CD4-positive, alpha-beta T cell treated with Interleukin-10 for 1 hour (primary cell): Measurements from ENCODE around the gene RALY.

Experiments used
- DNase-seq: peaks from one replicate; pipeline ENCODE4 v3.0.0-alpha.2; 2020

RALY gene

DNA sequence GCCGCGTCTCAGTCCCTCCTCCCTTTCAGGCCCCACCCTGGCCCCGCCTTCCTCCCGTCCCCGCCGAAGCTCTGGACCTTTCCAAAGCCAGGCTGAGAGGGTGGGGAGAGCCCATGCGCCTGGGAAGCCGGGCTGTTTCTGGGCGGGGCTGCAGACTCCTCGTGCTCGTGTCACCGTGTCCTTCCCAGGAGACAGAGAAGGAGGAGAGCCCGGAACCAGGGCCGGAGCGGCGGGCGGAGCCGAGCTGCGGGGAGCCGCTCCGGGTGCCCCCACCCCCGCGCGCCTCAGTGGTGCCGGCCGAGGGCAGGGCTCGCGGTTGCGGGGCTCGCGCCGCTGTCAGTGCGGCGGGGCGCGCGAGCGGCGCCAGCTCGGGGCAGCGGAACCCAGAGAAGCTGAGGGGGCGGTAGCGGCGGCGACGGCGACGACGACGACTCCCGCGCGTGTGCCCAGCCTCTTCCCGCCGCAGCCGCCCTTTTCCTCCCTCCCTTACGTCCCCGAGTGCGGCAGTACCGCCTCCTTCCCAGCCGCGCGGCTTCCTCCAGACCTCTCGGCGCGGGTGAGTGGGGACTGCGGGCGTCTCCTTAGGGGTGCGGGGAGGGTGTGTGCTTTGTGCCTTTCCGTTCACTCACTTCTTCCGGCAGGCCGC lies at the start of gene RALY:
Gene RALY, plus strand, starts transcription at position 336 of the 646 bp plus-strand sequence. CDS start 78,164 bp downstream, outside the sequence.
- DNase-seq = peak; percentile 95

DNA sequence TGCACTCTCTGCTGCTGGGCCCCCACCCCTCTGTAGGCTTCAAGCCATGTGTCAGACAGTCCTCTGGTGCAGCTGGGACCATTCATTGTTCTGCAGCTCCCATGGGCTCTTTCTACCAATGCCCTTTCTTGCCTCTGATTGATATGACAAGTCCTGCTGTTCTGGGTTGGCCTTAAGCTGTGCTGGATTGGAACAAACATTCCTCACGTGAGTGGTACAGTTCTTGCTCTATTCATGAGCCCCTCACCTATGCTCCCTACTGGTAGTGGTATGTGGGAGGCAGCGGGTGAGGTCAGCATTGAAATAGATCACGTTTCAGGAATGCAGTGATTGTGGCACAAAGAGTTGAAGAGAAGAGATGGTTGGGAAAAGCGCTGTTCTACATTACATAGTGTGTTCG lies 48.8 kb upstream of the RALY start:
- no peak for DNase-seq

DNA sequence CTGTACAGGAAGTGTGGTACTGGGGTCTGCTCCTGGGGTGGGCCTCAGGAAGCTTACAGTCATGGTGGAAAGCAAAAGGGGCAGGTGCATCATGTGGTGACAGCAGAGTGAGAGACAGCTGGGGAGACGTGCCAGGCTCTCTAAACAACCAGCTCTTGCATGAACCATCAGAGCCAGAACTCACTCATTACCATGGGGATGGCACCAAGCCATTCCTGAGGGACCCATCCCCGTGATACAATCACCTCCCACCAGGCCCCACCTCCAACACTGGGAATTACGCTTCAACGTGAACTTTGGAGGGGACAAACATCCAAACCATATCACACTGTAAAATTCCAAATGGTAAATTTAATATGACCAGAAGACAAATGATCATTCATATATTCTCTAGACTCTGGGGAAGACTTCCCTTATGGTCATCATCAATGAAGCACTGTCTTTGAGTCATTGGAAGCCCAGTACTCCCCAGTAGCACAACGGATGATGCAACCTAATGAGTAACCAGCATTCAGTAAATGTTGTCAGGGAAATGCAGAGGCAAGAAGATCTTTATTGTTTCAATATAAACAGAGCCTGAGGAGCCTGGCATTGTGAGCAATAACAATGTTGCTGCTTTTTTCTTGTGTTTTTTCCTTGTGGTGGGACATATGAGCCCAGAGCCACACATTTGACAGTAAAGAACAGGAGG lies 48.2 kb upstream of the RALY start:
- no peak for DNase-seq

DNA sequence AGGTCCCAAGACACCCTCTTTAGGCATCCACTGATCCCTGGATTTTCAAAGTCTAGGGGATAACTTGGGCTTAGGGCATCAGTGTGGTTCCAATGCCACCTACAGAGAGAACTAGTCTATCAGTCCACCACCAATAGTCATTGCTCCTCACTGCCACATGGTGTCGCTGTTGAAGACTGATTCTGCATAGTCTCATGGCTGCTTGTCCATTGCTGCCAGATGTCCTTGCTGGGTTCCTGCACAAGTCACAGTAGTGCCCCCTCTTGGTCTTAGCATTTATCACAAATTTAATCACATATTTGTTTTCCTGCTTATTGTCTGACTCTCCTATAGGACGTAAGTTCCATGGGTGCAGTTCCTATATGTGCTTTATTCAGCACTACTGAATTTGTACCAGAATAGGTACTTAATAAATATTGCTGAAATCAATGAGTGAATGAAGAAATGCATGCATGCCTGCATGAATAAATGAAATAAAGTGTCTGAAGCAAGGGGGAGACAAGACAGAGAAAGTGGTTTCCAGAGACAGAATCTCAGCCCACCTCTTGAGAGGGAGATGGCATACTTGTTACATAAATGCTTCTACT lies 45.9 kb upstream of the RALY start:
- DNase-seq = peak; percentile 52

DNA sequence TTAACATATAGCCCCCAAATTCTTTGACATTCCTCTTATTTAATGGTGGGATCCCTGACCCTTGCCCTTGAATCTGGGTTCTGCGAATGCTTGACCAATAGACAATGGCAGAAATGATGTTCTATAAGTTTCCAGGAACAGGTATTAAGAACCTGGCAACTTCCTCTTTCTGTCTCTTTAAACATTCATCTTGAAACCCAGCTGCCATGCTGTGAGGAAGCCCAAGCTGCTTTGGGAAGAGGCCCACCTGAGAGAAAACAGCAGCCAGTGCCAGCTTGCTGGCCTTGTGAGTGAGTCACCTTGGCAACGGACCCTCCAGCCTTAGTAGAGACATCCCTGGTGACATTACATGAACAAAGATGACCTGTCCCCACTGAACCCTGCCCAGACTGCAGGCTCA lies 45.2 kb upstream of the RALY start:
- no peak for DNase-seq

DNA sequence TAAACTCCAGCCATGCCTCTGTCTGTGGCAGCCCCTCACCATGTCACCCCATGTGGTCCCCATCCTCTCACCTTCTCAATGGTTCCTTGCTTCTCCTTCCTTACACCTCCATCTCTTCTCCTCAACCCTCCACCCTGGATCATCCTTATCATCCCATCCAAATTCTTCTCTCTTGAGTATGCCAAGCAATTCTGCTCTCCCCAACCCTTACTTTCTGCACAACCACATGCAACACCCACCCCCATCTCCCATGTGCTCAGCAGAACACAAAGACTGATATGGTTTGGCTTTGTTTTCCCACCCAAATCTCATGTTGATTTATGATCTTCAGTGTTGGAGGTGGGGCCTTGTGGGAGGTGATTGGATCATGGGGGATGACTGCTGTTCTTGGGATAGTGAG lies 42.5 kb upstream of the RALY start:
- DNase-seq = no peak

DNA sequence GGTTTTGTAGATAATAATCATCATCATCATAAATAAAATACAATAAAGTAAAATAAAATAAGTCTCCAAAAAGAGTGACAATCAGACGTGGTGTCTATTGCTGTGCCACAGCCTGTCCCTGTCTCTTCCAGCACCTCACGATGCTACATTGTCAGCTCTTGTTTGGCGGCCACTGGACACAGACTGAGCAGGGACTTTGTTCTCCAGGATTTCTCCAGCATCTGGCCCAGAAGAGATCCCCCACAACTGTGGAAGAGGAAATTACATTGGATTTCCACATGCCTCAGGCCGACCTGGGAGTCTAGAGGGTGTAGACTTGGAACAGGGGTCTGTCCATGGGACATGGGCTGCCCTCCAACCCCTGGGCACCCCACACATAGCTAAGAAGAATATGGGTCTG lies 39.2 kb upstream of the RALY start:
- no peak for DNase-seq

DNA sequence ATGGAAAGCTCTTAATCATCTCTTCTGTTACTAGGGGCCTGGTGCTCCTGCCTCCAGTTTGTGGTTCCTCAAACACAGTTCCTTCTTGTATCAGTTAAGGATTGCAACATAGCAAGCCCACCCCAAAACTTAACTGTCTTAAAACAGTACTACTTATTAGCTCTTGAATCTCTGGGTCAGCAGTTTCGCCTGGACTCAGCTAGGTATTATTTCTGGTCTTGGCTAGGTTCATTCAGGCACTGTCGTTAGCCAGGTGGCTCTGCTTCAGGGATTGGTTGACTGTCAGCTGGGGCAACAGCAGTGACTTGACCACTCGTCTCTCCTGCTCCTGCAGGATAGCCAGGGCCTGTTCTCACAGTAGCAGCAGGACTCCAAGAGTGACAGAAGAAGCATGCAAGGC lies 30.0 kb upstream of the RALY start:
- no peak for DNase-seq

DNA sequence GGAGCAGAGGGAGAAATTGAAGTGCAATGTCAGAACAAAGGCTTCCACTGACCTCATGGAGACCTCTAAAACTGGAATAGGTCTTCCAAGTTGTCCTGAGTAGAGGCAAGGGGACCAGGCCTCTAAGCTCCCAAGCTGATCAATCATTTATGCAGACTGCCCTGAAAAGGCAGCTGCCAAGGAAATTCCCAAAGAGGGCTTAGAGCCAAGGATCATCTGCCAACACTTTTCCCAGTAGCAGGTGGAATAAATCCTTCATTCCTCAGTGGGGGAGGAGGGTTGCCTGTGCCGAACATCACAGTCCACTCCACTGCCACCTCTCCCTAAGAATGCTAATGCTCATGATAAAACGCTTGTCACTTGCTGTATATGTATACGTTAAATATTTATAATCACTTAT lies 29.3 kb upstream of the RALY start:
- DNase-seq = no peak

DNA sequence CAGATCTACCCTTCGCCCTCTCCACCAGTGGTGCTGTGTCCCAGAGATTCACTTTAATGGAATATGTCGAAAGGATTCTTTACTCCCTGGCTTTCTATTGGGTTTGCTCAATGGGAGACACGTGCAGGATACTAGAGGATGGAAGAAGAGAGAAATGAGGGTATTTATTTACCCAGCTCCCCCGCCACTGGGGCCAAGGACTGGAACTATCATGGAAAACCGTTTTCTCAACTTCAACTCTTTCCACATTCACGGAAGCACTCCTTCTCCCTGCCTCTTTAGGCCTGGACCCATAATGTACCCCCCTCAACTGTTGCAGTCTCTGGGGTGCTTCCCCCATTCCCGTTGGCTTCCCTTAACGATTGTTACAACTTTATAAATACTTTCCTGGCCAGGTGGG lies 26.6 kb upstream of the RALY start:
- no peak for DNase-seq

DNA sequence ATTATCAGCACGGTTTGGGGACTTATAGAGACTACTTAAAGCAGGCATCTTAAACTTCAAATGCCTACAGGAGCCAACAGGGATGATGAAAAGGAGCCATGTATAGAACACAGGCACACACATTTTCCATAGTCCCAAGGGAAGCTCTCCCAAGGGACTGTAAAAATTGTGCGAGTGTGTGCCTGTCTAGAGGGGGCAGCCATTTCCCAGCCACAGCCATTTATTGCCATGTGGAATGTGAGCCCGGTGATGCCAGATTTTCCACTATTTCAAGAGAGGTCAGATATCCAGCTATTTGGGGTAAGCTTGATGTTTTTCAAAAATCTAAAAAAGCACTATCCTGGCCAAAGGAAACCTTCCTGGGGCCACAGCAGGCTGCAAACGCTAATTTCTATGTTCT lies 24.1 kb upstream of the RALY start:
- no peak for DNase-seq

DNA sequence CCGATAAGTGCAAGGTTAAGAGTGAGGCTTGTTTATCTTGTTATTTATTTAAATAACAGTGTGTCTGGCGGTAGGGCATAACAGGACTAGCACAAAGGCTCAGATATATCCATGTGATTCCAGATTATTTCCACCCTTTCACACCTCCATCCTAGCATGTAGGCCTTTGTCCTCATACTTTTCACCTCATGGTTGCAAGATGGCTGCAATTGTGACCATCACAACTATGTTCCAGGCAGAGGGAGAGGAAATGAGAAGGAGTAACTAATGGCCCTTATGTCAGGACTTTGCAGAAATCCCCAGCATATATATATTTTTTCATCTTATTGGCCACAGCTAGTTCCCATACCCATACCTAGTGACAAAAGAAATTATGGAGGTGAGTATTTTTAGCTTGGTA lies 23.5 kb upstream of the RALY start:
- DNase-seq = no peak

DNA sequence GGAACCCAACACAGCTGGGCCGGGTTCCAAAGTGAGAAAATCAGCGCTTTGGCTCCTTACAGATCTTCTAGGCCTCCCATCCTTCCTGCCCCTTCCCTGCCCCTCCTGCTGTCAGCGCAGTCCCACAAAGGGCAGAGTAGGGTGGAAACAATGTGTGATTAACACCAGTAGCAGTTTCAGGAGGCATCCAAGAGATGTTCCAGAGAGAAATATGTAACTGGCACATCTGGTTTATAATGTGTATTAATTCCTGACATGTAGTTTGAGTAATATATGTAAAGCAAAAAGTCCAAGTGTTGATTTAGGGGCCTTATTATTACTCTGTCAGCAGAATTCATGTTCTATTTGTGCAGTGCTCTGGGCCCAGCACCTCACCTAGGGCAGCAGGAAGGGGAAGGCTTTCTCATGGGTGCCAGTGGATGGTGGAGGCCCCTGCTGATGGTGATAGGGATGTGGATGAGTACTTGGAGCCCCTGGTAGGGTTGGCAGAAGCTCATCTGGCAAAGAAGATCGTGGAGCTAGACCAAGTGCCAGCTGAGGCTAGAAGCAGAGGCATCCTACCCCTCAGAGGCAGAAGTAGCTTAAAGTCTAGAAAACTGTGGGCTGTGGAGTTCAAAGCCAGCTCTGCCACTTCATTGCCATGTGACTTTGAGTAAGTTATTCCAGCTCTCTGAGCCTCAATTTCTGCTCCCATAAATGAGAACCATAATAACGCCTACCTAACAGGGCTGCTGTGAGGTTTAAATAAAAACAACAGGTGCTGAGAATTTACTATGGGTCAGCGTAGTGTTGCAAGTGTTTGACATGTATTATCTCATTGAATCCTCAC lies 22.4 kb upstream of the RALY start:
- no peak for DNase-seq

DNA sequence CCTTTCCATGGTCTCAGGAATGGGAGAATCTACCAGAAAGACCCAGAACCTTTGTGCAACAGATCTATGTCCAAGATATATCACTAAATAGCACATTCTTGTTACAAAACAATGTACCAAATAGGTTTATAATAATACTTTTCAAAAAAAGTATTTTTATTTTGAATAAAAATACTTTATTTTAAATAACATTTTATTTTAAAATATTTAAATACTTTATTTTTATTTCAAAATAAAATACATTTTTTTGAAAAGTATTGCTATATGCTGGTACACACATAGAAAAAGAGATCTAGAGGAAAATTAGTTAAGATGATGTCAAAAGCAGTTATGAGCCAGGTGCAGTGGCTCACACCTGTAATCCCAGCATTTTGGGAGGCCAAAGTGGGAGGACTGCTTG lies 16.8 kb upstream of the RALY start:
- DNase-seq = no peak

DNA sequence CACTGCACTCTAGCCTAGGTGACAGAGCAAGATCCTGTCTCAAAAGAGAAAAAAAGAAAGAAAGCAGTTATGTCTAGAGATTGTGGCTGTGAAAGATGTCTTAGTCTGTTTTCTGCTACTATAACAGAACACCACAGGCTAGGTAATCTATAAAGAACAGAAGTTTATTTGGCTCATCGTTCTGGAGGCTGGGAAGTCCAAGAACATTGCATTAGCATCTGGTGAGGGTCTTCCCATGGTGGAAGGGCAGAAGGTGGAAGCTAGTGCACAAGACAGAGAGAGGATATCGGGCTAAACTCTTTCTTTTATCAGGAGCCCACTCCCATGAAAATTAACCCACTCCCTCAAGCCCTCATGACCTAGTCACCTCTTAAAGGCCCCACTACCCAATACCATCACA lies 16.2 kb upstream of the RALY start:
- no peak for DNase-seq

DNA sequence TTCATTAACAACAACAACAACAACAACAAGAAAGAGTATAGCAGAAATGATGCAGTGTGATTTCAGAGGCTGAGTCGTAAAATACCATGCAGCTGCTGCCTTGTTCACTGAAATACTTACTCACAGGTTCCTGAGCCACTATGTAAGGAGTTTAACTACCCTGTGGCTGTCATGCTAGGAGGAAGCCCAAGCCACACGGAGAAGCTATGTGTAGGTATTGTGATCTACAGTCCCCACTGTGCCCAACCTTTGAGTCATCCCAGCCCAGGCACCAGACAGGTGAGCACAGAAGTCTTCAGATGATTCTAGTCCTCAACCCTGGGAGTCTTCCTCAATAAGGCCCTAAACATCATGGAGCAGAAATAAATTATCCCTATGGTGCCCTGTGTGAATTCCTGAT lies 14.6 kb upstream of the RALY start:
- no peak for DNase-seq

DNA sequence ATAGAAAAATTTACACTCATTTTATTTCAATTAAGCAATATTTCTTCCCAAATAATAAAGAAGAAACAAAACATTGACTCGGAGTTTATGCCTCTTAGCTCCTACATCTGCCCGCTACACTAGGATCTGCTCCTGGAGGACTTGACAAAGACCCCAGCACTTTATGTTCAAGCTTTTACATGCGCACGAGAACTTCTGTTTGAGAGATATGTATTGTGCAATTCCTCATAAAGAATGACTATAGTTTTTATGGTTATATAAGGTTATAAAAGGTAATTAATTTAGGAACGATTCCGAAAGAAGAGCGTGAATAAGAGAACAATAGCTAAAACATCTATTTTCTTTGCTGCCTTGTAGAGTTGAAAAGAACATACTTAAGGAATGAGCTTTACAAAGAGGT lies 12.4 kb upstream of the RALY start:
- DNase-seq = no peak

DNA sequence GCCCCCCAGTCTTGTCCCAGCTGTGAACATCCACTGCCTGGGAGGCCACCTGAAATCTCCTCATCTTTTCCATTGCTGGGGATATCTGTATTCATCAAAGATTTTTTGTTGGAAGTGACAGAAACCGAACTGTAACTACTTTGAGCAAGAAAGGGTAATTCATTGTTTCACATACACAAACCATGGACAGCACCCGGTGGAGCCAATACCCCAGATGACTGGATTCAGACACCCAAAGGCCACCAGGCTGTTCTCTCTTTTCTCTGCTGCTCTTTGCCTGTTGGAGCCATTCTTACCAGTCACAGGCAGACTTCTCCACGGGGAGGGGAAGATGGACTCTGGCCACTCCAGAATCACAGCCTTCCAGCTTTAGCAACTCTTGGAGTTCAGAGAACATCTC lies 11.7 kb upstream of the RALY start:
- no peak for DNase-seq

DNA sequence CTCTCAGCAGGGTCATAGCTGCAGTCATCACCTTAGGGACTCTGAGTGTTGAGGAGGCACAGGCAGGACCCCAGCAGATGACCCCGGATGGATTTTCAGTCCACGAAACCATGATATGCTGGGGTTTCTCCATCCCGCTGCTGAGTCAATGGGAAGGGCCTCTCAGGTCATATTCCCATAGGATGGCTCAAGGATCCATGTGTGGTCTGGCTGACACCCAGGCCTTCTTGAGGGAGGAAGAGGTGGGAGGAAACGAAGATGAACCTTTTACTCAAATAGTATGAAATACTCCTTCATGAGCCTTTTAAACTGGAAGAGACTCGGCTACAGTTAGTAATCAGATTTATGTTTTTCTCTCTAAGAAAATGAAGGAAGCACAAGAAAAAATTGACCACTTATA lies 10.3 kb upstream of the RALY start:
- DNase-seq = no peak

DNA sequence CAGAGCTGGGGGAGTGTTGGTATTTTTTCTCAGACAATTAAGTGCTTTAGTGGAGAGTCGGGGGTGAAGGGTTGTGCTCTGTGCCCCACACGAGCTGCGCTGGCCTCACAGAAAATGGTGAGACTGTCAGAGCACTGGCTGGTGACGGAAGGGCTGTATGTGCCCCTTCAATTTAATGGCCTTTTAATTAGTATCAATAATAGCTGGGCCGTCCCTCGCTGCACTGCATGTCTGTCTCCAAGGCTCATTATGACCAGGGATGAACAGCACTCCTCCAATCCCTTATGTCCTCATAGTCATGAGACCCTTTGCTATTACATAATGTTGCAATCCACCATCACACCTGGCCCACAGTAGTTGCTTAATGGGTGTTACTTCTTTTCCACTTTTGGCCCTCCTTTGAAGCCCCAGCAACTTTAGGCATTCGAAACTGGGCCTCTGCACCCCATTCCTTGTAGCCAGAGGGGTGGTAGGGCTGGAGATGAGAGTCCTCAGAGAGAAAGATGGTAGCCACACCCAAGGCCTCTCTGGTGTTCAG lies 9.5 kb upstream of the RALY start:
- DNase-seq = no peak

DNA sequence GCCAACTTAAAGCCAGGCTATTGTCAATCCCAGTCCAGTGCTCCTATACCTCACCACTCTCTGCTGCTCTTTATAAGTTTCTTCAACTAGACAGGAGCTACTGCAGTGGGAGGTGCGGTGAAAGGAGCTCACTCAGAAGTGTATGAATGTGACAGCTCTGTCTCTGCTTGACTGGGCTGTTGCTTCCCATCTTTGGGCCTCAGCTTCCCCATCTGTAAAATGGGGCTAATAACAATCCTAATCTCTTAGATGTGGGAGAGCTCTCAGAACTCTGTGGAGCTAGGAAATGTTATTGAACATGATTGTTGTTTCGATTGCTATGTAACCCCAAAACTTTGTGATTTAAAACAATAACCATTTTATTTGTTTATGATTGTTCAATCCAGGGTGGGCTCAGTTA lies 8.4 kb upstream of the RALY start:
- no peak for DNase-seq

DNA sequence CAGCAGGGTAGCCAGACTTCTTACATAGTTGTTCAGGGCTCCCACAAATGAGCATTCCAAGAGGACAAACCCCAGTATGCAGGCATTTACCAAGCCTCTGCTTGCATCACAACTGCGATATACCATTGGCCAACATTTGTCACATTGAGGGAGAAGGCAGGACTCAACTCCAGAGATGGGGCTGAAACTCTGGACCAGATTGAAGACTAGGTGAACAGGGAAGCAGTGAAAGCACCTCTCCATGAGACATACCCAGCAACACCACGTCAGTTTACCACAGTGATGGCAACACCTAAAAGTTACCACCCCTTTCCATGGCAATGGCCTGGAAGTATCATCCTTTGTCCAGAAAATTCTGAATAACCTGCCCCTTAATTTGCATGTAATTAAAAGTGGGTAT lies 7.9 kb upstream of the RALY start:
- DNase-seq = no peak

DNA sequence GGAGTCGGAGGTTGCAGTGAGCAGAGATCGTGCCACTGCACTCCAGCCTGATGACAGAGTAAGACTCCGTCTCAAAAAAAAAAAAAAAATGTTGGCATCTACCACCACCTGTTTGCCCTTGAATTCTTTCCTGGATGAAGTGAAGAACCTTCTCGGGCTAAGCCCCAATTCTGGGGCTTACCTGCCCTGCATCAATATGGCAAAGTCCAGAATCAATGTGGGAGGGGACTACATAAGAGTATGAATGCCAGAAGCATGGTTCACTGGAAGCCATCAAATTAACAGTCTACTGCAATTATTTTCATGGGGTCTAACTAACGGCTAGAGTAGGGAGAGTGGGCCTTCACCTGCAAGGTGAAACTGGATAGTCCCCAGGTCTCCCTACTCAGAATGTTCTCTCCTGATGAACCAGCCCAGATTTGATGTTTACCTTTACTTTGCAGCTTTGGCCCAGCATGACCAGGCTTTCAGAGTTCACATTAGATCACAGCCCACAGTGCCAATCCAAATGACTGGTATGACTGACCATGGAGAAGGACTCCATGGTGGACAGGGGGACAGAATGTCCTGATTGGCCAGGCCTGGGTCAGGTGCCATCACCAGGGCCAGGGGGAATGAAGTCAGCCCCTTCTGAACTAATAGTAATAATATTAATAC lies 7.0 kb upstream of the RALY start:
- DNase-seq = no peak
